ENCODE results near the gene SMIM10.

DNA sequence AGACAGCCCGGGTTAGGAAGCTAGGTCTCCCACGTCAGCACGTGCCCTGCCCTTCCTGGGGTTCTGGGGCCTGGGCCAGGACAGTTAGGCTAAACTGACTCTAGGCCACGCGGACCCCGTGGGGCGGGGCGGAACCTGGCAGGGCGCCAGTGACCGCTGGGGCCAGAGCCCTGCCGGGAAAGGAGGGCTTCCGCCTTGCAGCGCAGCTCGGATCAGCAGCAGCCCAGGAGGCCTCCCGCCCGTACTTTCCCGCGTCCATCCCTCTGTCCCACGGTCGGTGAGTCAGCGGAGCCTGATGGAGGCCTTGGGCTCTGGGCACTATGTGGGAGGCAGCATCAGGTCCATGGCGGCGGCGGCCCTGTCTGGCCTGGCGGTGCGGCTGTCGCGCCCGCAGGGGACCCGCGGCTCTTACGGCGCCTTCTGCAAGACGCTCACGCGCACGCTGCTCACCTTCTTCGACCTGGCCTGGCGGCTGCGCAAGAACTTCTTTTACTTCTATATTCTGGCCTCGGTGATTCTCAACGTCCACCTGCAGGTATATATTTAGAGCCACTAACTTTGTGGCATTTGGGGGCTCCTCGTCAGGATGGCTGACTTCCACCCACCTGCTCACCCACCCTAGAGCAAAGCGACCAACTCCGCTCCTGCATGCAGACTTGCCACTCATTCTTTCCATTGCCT, at the start of gene SMIM10:
- TF ChIP-seq SIN3A (IDR thresholded peaks at IDR 0.05; ENCODE audit: borderline replicate concordance, insufficient read depth, low read length) (no peak), TAF1 (IDR thresholded peaks at IDR 0.05; ENCODE audit: borderline replicate concordance, insufficient read depth, low read length) (no peak), FOXP2 (optimal IDR thresholded peaks at IDR 0.05; ENCODE audit: borderline replicate concordance, extremely low read depth, extremely low read length, insufficient read depth) (peak; percentile 91)
